B cell (primary cell): ENCODE measurements around the gene DOCK3. TPM values are rescaled to one million over a fixed set of nuclear protein-coding genes. Genes with fewer than 3 reads are reported as not detected.

Source experiments
- ATAC-seq: fragments of 200-7000 bp; cut with Tn5 transposase; one replicate; pipeline ENCODE4 v1.10.0; 2021; ENCODE audit warnings: low read depth, mild to moderate bottlenecking, moderate number of reproducible peaks, moderate library complexity
- CTCF ChIA-PET: fragments of 350-600 bp; sonication (Branson Sonifier 250); formaldehyde crosslinking; loops from one replicate; lab custom pipeline; 2021; ENCODE audit warnings: antibody characterized with exemption, inconsistent platforms; lab: Charles Lee
- POLR2A ChIA-PET: fragments of 350-600 bp; sonication (Branson Sonifier 250); formaldehyde crosslinking; loops from one replicate; lab custom pipeline; 2021; ENCODE audit warnings: antibody characterized with exemption; lab: Charles Lee
- DNase-seq: peaks from one replicate; pipeline ENCODE4 v3.0.0; 2013
- H2AFZ ChIP-seq: 2 replicates; pipeline ENCODE4 v1.6.1; 2012; ENCODE audit warnings: mild to moderate bottlenecking, low read depth, low read length; ENCODE audit not compliant: insufficient read depth, poor library complexity, severe bottlenecking
- H3K27ac ChIP-seq, 2 donors: 1 replicate in 1 of 2; 2 replicates in 1 of 2; pipeline ENCODE4 v1.5.1; 2012 to 2013; ENCODE audit warnings: low read length in 2 of 2, mild to moderate bottlenecking in 2 of 2, moderate library complexity in 1 of 2
- H3K27me3 ChIP-seq, 4 experiments: fragments of 200-600 bp in 1 of 4; sonication (generic) in 1 of 4; replicated peaks in 1 of 4; 1 replicate in 2 of 4; 2 replicates in 2 of 4; pipeline versions ENCODE4 v1.6.1 to v1.7.0; 2013 to 2016; ENCODE audit warnings: low read length in 3 of 4, mild to moderate bottlenecking in 2 of 4, mixed read lengths in 1 of 4, moderate library complexity in 1 of 4; ENCODE audit not compliant: insufficient read depth in 4 of 4, control insufficient read depth in 3 of 4; ENCODE audit errors: control extremely low read depth in 1 of 4
- H3K36me3 ChIP-seq, 2 experiments: replicated peaks in 1 of 2; 1 replicate in 1 of 2; 2 replicates in 1 of 2; pipeline versions ENCODE4 v1.6.1 to v1.7.1; 2013; ENCODE audit warnings: low read length in 1 of 2; ENCODE audit not compliant: insufficient read depth in 2 of 2, control insufficient read depth in 1 of 2; ENCODE audit errors: control extremely low read depth in 1 of 2, extremely low read depth in 1 of 2
- H3K4me1 ChIP-seq, 2 donors: fragments of 200-600 bp in 1 of 2; sonication (generic) in 1 of 2; 1 replicate in 1 of 2; 2 replicates in 1 of 2; pipeline versions ENCODE4 v1.5.1 to v1.6.1; 2013 to 2017; ENCODE audit warnings: low read length in 2 of 2; ENCODE audit not compliant: control insufficient read depth in 2 of 2, insufficient read depth in 2 of 2
- H3K4me2 ChIP-seq: replicated peaks from 2 replicates; pipeline ENCODE3; 2012; ENCODE audit warnings: mild to moderate bottlenecking, low read depth, low read length; ENCODE audit not compliant: poor library complexity, severe bottlenecking
- H3K4me3 ChIP-seq, 5 experiments: fragments of 200-600 bp in 1 of 5; sonication (generic) in 1 of 5; 1 replicate in 3 of 5; 2 replicates in 2 of 5; pipeline versions ENCODE4 v1.5.1 to v1.7.0; 2011 to 2016; ENCODE audit warnings: low read length in 4 of 5, mild to moderate bottlenecking in 4 of 5, low read depth in 2 of 5, control low read depth in 1 of 5, moderate library complexity in 1 of 5; ENCODE audit not compliant: insufficient read depth in 1 of 5; ENCODE audit errors: control extremely low read depth in 1 of 5, extremely low read depth in 1 of 5
- H3K79me2 ChIP-seq: fragments of 200-600 bp; sonication (generic); one replicate; pipeline ENCODE4 v1.6.0; 2016; ENCODE audit warnings: low read length; ENCODE audit not compliant: control insufficient read depth, insufficient read depth
- H3K9ac ChIP-seq: fragments of 200-600 bp; sonication (generic); 2 replicates; pipeline ENCODE4 v1.6.1; 2017; ENCODE audit warnings: mild to moderate bottlenecking, low read length, moderate library complexity
- H3K9me3 ChIP-seq, 3 donors: one replicate each; pipeline versions ENCODE4 v1.6.1 to v1.7.1; 2013; ENCODE audit warnings: low read length in 2 of 3; ENCODE audit not compliant: control insufficient read depth in 2 of 3, insufficient read depth in 1 of 3; ENCODE audit errors: control extremely low read depth in 1 of 3
- H4K20me1 ChIP-seq: 2 replicates; pipeline ENCODE4 v1.6.0; 2012; ENCODE audit warnings: mild to moderate bottlenecking, low read length; ENCODE audit not compliant: insufficient read depth, control insufficient read depth, poor library complexity, severe bottlenecking
- H3K27ac Mint-ChIP-seq: one replicate; pipeline ENCODE4 v1.8.0; 2021; ENCODE audit warnings: mixed read lengths
- H3K27me3 Mint-ChIP-seq: one replicate; pipeline ENCODE4 v1.8.0; 2021; ENCODE audit warnings: mixed read lengths
- H3K4me1 Mint-ChIP-seq: one replicate; pipeline ENCODE4 v1.8.0; 2021; ENCODE audit warnings: mixed read lengths
- H3K4me3 Mint-ChIP-seq: one replicate; pipeline ENCODE4 v1.8.0; 2021; ENCODE audit warnings: mixed read lengths
- H3K9me3 Mint-ChIP-seq: one replicate; pipeline ENCODE4 v1.8.0; 2022; ENCODE audit warnings: mixed read lengths; ENCODE audit not compliant: insufficient read depth
- EZH2 ChIP-seq: IDR thresholded peaks from 2 replicates; pipeline ENCODE4 v1.6.1; 2012; ENCODE audit warnings: borderline replicate concordance, low read depth, mild to moderate bottlenecking, moderate library complexity, low read length; ENCODE audit not compliant: insufficient read depth, poor library complexity, severe bottlenecking
- WGBS: methylation state at CpG from one replicate; pipeline ENCODE4 v1.1.5; 2013; ENCODE audit warnings: missing lambda C conversion rate; ENCODE audit not compliant: insufficient coverage; 5-methylcytosine and 5-hydroxymethylcytosine counted together
- intact Hi-C: fragments of 100-400 bp; cut with micrococcal nuclease; formaldehyde crosslinking; loops from one replicate; pipeline ENCODE4 v1.10.0; 2022
- polyA plus RNA-seq: library from polyadenylated mRNA; depleted of rRNA; stranded (reverse); fragments of >200 nt; gene quantifications from 2 replicates; pipeline ENCODE4 v1.2.3, GENCODE V29; 2012
- total RNA-seq, 2 donors: library from RNA; stranded (reverse); fragments of 120-200 nt in 1 of 2; gene quantifications; 1 replicate in 1 of 2; 2 replicates in 1 of 2; pipeline versions ENCODE4 v1.2.3 to v1.2.4, GENCODE V29; 2013 to 2022
- TF ChIP-seq, protein P1 (sequence below): fragments of 200-600 bp; IDR thresholded peaks from one replicate; pipeline ENCODE4 v1.8.0; 2022; ENCODE audit warnings: antibody characterized with exemption, mild to moderate bottlenecking

The DOCK3 gene
- total and polyA plus RNA-seq, 2 donors (not counting 1 experiment from before 2014, with no cell fraction given): 0.06 to 0.30 TPM

DNA sequence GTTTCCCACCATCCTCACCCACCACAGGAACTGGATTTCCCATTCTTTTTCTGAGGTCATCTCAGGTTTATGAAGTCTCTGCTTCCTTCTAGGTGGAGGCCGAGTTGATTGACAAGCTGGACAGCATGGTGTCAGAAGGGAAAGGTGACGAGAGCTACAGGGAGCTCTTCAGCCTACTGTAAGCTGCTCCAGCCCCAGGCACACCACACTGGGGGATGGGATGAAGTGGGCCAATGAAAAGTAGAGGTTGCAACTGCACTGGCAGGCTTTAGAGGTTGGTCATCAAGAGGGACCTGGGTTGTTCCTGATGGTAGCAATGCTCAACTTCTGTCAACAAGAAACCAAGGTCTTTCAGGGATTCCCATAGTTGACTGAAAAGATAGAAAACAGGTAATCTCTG, 655.3 kb downstream of the DOCK3 start:
- TF ChIP-seq, protein P1, sequence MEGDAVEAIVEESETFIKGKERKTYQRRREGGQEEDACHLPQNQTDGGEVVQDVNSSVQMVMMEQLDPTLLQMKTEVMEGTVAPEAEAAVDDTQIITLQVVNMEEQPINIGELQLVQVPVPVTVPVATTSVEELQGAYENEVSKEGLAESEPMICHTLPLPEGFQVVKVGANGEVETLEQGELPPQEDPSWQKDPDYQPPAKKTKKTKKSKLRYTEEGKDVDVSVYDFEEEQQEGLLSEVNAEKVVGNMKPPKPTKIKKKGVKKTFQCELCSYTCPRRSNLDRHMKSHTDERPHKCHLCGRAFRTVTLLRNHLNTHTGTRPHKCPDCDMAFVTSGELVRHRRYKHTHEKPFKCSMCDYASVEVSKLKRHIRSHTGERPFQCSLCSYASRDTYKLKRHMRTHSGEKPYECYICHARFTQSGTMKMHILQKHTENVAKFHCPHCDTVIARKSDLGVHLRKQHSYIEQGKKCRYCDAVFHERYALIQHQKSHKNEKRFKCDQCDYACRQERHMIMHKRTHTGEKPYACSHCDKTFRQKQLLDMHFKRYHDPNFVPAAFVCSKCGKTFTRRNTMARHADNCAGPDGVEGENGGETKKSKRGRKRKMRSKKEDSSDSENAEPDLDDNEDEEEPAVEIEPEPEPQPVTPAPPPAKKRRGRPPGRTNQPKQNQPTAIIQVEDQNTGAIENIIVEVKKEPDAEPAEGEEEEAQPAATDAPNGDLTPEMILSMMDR: no peak
- no peak for TF ChIP-seq EZH2
- H3K27ac ChIP-seq: no peak overlapping the region
- no peak overlapping the region for H2AFZ ChIP-seq
- Mint-ChIP-seq H3K27ac (no peak overlapping the region), H3K4me1 (no peaks in the 10 kb centered on the region), H3K27me3 (peaks cover 12% of the 10 kb centered on the region), H3K4me3 (no peak overlapping the region), H3K9me3 (peaks cover 2% of the 10 kb centered on the region)
- CTCF ChIA-PET: no interaction called here
- H3K4me1 ChIP-seq: no peaks in the 10 kb centered on the region
- intact Hi-C loops: no loop called here
- ATAC-seq: no peak
- H3K4me3 ChIP-seq: no peak overlapping the region
- H3K79me2 ChIP-seq: no peaks in the 10 kb centered on the region
- H3K27me3 ChIP-seq: no peaks in the 10 kb centered on the region
- H3K9ac ChIP-seq: no peak overlapping the region
- no peaks in the 10 kb centered on the region for H4K20me1 ChIP-seq
- H3K4me2 ChIP-seq: no peak overlapping the region
- no peak for DNase-seq
- 100% methylated on average over 1 of the region's 2 CpGs for WGBS
- POLR2A ChIA-PET: no interaction called here
- no peaks in the 10 kb centered on the region for H3K9me3 ChIP-seq
- no peaks in the 10 kb centered on the region for H3K36me3 ChIP-seq

DNA sequence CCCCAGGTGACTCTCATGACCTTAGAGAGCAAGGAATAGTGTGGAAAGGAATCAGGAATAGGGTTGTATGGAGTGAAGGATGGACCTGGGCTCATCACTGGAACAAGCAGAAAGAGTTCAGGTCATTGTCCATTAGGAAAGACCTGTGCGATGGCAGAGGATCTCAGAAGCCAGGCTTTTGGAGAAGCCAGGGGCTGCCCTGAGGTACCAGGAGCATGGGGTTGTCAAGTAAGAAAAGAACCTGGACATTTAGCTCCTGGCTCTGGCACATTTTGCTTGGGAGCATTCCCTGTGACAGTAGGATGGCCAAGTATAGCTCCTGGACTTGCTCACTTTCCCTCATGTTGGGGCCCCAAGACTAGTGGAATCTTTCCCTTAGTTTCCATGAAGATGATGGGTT, 657.4 kb downstream of the DOCK3 start:
- intact Hi-C loops: no loop called here
- H3K9me3 Mint-ChIP-seq: no peaks in the 10 kb centered on the region
- no peak overlapping the region for H3K4me3 ChIP-seq
- DNase-seq (no peak), ATAC-seq (no peak)
- no peaks in the 10 kb centered on the region for H3K79me2 ChIP-seq
- no peak overlapping the region for H3K4me3 Mint-ChIP-seq
- CTCF ChIA-PET: no interaction called here
- peaks cover 5% of the 10 kb centered on the region for H3K27me3 Mint-ChIP-seq
- H3K4me1 ChIP-seq: no peaks in the 10 kb centered on the region
- H4K20me1 ChIP-seq: no peaks in the 10 kb centered on the region
- no peaks in the 10 kb centered on the region for H3K36me3 ChIP-seq
- no peak overlapping the region for H3K4me2 ChIP-seq
- H3K27me3 ChIP-seq: no peaks in the 10 kb centered on the region
- H3K9ac ChIP-seq: no peak overlapping the region
- H3K9me3 ChIP-seq: no peaks in the 10 kb centered on the region
- H3K4me1 Mint-ChIP-seq: no peaks in the 10 kb centered on the region
- TF ChIP-seq, protein P1: no peak
- TF ChIP-seq EZH2: no peak
- no peak overlapping the region for H3K27ac ChIP-seq
- POLR2A ChIA-PET: no interaction called here
- H3K27ac Mint-ChIP-seq: no peak overlapping the region
- no peak overlapping the region for H2AFZ ChIP-seq
- 100% methylated on average over 1 of the region's 1 CpG for WGBS
